Muscle layer of colon (tissue), 2 donors: Measurements from ENCODE around the gene ACSM4.

Source experiments
- H3K27ac ChIP-seq: one replicate; pipeline ENCODE4 v1.7.0; 2013; ENCODE audit warnings: low read depth, mild to moderate bottlenecking, low read length, moderate library complexity
- H3K27me3 ChIP-seq, 2 donors: one replicate each; pipeline ENCODE4 v1.7.0; 2013; ENCODE audit warnings: low read length in 2 of 2, mild to moderate bottlenecking in 2 of 2; ENCODE audit not compliant: insufficient read depth in 2 of 2, control insufficient read depth in 1 of 2
- H3K36me3 ChIP-seq: one replicate; pipeline ENCODE4 v1.7.0; 2013; ENCODE audit warnings: mild to moderate bottlenecking, low read length; ENCODE audit not compliant: insufficient read depth
- H3K4me1 ChIP-seq: one replicate; pipeline ENCODE4 v1.7.0; 2013; ENCODE audit warnings: mild to moderate bottlenecking, low read length; ENCODE audit not compliant: insufficient read depth
- H3K4me3 ChIP-seq, 2 donors: one replicate each; pipeline ENCODE4 v1.7.0; 2013; ENCODE audit warnings: low read length in 2 of 2, low read depth in 1 of 2, mild to moderate bottlenecking in 1 of 2, moderate library complexity in 1 of 2
- H3K9ac ChIP-seq: one replicate; pipeline ENCODE4 v1.7.0; 2013; ENCODE audit warnings: low read length
- H3K9me3 ChIP-seq: one replicate; pipeline ENCODE4 v1.7.0; 2013; ENCODE audit warnings: mild to moderate bottlenecking, low read length
- donor health status: abdominal sarcoma.
- donor health status: Adenocarcinoma of cecum.

The ACSM4 gene

DNA sequence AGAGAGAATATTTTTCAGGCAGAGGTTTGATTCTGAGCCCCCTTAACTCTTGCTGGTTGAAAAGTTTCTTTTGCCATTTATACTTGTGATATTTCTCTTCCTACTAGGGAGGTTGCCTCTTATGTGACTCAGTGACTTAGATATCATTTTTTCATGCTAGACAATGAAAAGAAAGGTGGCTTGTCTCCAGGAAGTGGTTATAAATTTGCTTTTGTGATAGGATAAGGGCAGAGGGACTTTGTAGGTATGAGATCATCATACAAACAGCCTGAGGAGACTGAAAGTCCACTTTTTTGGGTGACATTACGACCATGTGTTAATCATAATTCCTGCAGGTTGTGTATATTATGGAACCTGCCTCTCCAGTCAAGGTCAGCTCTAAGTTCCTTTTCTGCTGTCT lies 35.8 kb downstream of the ACSM4 start:
- no peaks in the 10 kb centered on the region for H3K36me3 ChIP-seq
- no peaks in the 10 kb centered on the region for H3K27me3 ChIP-seq
- H3K4me3 ChIP-seq: no peak overlapping the region
- no peak overlapping the region for H3K27ac ChIP-seq
- H3K9ac ChIP-seq: no peak overlapping the region
- no peaks in the 10 kb centered on the region for H3K4me1 ChIP-seq
- H3K9me3 ChIP-seq: no peaks in the 10 kb centered on the region

DNA sequence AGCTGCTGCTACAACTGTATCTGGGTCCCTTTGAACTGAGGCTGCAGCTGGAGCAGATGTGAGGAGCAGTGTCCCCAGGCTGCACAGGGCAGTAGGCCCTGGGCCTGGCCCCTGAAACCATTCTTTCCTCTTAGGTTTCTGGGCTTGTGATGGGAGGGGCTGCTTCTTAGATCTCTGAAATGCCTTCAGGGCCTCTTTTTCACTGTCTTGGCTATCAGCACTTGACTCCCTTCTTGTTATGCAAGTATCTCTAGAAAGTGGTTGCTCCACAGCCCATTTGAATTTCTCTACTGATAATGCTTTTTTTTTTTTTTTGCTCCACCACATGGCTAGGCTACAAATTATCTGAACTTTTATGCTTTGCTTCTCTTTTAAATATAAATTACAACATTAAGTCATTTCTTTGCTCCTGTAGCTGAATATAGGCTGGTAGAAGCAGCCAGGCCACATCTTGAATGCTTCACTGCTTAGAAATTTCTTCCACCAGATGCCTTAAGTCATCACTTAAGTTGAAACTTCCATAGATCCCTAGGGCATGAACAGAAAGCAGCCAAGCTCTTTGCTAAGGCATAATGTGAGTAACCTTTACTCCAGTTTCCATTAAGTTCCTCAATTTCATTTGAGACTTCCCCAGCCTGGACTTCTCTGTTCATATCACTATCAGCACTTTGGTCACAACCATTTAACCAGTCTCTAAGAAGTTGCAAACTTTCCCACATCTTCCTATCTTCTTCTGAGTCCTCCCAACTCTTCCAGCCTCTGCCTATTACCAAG lies 41.1 kb downstream of the ACSM4 start:
- H3K4me3 ChIP-seq: no peak overlapping the region
- no peak overlapping the region for H3K9ac ChIP-seq
- no peaks in the 10 kb centered on the region for H3K4me1 ChIP-seq
- no peaks in the 10 kb centered on the region for H3K36me3 ChIP-seq
- H3K27ac ChIP-seq: no peak overlapping the region
- H3K27me3 ChIP-seq: no peaks in the 10 kb centered on the region
- H3K9me3 ChIP-seq: no peaks in the 10 kb centered on the region

DNA sequence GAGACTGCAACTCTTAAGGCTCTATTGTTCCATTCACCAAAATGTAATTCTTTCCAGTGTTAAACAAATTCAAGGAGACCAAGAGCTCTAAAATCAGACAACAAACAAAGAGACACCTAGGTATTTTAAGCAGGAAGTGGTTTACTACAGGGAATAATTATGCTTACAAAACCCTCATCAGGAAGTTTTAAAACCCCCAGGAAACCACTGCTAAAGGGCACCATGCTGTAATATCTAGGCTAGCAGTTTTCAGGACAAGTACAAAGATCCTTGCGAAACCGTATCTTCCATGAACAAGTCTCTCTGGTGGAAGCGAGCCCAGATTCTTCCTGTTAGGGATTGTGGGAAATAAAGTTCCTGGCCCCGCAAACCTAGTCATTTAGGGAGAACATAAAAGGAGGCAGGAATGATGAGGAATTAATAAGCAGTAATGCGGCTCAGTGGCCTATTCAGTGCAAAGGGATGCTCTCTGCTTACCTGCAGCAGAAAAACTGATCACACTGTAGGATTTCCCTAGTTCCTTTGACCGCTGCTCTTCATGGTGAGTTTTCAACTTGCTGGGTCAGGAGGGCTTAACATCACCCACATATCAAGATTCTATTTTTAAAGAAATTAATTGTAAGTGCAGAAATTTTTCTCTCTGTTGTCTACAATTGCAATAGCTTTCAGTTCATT lies 42.8 kb downstream of the ACSM4 start:
- no peaks in the 10 kb centered on the region for H3K9me3 ChIP-seq
- no peak overlapping the region for H3K9ac ChIP-seq
- no peak overlapping the region for H3K4me3 ChIP-seq
- no peaks in the 10 kb centered on the region for H3K4me1 ChIP-seq
- H3K27ac ChIP-seq: no peak overlapping the region
- no peaks in the 10 kb centered on the region for H3K27me3 ChIP-seq
- H3K36me3 ChIP-seq: no peaks in the 10 kb centered on the region

DNA sequence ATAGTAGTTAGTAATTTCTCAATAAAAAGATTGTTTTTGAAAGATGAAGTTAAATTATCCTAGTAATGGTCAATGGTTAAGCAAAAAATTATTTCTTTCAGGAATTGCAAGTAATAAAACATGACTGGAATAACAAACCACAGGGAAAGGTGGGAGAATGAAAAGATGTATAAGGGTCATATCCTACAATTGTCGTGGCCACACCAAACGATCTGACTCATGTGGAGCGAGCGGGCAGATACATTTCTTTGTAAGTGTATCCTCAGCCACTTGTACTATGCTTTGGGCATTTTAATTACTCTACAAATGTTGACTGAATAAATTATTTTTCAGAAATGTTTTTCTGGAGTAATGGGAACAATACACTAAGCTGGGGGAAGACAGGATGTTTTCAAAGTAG lies 45.5 kb downstream of the ACSM4 start:
- no peak overlapping the region for H3K27ac ChIP-seq
- H3K36me3 ChIP-seq: no peaks in the 10 kb centered on the region
- H3K9ac ChIP-seq: no peak overlapping the region
- H3K9me3 ChIP-seq: no peaks in the 10 kb centered on the region
- no peak overlapping the region for H3K4me3 ChIP-seq
- H3K27me3 ChIP-seq: no peaks in the 10 kb centered on the region
- no peaks in the 10 kb centered on the region for H3K4me1 ChIP-seq

DNA sequence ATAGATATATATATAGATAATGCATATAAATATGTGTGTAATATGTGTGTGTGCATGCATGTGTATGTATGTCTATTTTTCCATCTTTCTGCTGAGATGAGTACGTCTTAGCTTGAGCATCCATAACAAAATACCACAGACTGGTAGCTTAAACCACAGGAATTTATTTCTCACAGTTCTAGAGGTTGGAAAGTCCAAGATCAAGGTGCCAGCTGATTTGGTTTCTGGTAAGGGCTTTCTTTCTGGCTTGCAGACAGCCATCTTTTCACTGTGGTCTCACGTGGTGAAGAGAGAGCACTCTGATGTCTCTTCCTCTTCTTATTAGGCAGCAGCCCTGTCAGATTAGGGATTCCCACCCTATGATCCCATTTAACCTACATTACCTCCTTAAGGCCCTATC lies 47.3 kb downstream of the ACSM4 start:
- H3K9ac ChIP-seq: no peak overlapping the region
- no peaks in the 10 kb centered on the region for H3K9me3 ChIP-seq
- no peak overlapping the region for H3K27ac ChIP-seq
- no peaks in the 10 kb centered on the region for H3K36me3 ChIP-seq
- no peaks in the 10 kb centered on the region for H3K27me3 ChIP-seq
- H3K4me3 ChIP-seq: no peak overlapping the region
- no peaks in the 10 kb centered on the region for H3K4me1 ChIP-seq

DNA sequence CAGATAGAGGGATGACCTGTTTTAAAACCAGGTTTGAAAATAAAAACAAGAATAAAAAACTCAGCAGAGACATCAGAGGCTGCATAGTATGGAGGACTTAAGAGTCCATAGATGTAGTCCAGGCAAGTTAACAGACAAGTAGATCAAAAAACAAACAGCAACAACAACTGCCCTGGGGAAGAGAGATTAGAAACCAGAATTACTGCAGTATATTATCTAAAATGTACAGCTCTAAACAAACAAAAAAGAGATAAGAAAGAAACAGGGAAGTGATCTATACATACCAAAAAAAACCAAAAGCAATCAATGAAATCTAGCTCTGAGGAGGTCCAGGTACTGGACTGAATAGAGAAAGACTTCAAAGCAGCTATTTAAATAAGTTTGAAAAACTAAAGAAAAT lies 48.8 kb downstream of the ACSM4 start:
- Histone ChIP-seq H3K27ac (no peak overlapping the region), H3K9ac (no peak overlapping the region), H3K4me3 (no peak overlapping the region), H3K27me3 (no peaks in the 10 kb centered on the region), H3K4me1 (no peaks in the 10 kb centered on the region), H3K36me3 (no peaks in the 10 kb centered on the region), H3K9me3 (no peaks in the 10 kb centered on the region)

DNA sequence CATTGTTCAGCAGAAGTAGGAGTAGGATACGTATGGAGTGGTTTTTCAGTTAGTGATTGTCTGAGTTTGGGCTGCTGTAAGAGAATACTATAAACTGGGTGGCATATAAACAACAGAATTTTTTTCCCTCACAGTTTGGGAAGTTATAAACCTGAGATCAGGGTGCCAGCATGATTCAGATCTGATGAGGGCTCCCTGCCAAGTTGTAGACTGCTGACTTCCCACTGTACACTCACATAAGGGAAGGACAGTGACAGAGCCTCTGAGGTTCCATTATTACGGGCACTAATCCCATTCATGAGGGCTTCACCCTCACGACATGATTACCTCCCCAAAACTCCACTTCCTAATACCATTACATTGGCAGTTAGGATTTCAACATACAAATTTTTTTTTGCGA lies 50.7 kb downstream of the ACSM4 start:
- Histone ChIP-seq H3K9me3 (no peaks in the 10 kb centered on the region), H3K36me3 (no peaks in the 10 kb centered on the region), H3K27ac (no peak overlapping the region), H3K9ac (no peak overlapping the region), H3K27me3 (no peaks in the 10 kb centered on the region), H3K4me3 (no peak overlapping the region), H3K4me1 (no peaks in the 10 kb centered on the region)

DNA sequence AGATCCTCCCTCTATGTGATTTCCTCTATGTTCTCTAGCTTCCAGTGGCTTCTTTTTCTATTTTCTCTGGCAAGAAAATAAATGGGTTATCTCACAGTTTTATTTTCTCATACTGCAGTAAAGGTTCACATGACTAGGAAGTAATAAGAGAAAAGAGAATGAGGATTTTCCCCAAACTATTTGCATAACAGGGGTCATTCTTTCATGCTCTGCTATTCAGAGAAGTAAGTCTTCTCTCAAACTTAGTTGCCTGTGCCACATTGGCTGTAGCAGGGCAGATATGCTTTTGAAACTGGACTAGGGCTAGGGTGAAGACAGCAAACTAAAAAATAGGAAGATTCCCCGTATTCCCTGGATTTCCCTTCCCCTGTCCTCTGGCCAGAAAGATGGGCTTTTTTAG lies 57.4 kb downstream of the ACSM4 start:
- H3K9me3 ChIP-seq: no peaks in the 10 kb centered on the region
- no peak overlapping the region for H3K27ac ChIP-seq
- H3K4me1 ChIP-seq: no peaks in the 10 kb centered on the region
- H3K27me3 ChIP-seq: no peaks in the 10 kb centered on the region
- no peak overlapping the region for H3K4me3 ChIP-seq
- H3K9ac ChIP-seq: no peak overlapping the region
- no peaks in the 10 kb centered on the region for H3K36me3 ChIP-seq

DNA sequence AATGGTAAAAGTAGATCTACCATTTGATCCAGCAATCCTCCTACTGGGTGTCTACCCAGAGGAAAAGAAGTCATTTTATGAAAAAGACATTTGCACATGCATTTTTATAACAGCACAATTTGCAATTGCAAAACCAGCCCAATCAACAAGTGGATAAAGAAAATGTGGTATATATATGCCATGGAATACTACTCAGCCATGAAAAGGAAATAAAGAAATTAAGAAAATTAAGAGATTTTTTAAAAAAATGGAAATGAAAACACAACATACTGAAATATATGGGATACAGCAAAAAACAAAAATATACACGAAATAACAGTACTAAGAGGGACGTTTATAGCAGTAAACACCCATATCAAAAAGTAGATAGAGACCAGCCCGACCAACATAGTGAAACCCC lies 58.9 kb downstream of the ACSM4 start:
- no peak overlapping the region for H3K9ac ChIP-seq
- no peak overlapping the region for H3K4me3 ChIP-seq
- no peak overlapping the region for H3K27ac ChIP-seq
- no peaks in the 10 kb centered on the region for H3K27me3 ChIP-seq
- no peaks in the 10 kb centered on the region for H3K9me3 ChIP-seq
- H3K36me3 ChIP-seq: no peaks in the 10 kb centered on the region
- no peaks in the 10 kb centered on the region for H3K4me1 ChIP-seq

DNA sequence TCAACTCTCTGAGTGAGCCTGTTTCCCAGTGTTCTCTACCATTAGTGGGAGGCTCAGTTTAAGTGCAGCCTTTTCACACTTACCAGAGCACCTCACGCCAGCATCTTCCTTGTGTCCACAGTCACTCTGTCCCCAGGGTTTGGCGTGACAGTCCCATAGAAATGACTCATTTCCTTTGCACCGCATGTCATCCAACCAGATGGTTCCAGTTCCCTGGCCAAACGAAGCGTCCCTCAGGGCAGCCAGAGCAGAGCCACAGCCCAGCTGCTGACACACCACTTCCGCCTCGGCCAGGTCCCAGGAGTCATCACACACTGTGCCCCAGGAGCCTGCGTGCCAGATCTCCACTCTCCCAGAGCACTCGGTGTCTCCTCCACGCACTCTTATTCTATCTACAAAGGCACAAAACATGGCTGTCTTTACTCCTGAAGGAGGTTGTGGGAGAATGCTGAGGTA lies 65.4 kb downstream of the ACSM4 start:
- Histone ChIP-seq H3K4me3 (no peak overlapping the region), H3K4me1 (no peaks in the 10 kb centered on the region), H3K27ac (no peak overlapping the region), H3K36me3 (no peaks in the 10 kb centered on the region), H3K27me3 (no peaks in the 10 kb centered on the region), H3K9me3 (no peaks in the 10 kb centered on the region), H3K9ac (no peak overlapping the region)

DNA sequence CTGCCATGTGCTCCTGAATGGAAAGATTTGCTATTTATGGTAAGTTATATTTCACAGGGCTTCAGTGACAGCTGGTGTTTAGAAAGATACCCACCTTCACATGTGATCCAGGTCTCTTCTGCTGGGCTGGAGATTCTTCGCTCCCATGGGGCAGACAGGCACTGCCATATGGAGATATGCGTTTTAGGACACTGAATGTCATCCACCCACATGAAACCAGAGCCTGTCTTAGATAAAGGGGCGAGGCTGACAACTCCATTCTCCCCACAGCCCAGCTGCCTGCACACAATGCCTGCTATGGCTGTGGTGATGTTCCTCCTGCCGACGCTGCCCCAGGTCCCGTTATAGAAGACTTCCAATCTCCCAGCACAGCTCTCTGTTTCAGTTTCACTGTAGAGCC lies 69.4 kb downstream of the ACSM4 start:
- no peaks in the 10 kb centered on the region for H3K4me1 ChIP-seq
- H3K36me3 ChIP-seq: no peaks in the 10 kb centered on the region
- no peak overlapping the region for H3K9ac ChIP-seq
- H3K27me3 ChIP-seq: no peaks in the 10 kb centered on the region
- H3K4me3 ChIP-seq: no peak overlapping the region
- H3K9me3 ChIP-seq: no peaks in the 10 kb centered on the region
- H3K27ac ChIP-seq: no peak overlapping the region
